ENCODE data around the gene CAPN5. TPM values are rescaled to one million over a fixed set of nuclear protein-coding genes. Genes with fewer than 3 reads are reported as not detected.

Gene CAPN5
- total and polyA plus RNA-seq, 2 donors (not counting 1 experiment from before 2014, with no cell fraction given), result 17.5 to 20.4 TPM

DNA sequence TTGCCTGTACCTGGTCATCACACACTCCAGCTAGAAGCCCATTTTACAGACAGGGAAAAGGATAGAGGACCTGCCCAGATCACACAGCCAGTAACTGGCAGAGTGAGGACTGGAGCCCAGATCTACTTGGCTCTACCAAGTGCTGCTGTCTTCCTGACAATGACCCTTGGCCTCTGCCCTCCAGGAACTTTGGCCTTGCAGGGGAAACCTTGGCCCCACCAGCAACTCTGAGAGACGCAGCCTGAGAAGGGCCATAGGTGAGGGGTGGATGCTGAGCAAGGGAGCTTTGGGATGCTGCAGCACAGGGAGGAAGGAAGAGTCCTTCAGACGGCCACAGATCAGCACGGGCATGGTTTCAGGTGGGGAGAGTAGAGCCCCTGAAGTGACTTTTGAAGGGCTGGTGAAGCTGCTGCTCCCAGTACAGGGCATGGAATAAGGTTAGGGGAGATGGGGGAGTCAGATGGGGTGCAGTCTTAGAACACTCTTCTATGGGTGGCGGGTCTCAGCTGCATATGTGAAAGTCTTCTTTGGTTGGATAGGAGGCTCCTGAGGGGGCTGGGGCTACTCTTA, 2.0 kb upstream of the CAPN5 start:
- no peaks in the 10 kb centered on the region for H4K20me1 ChIP-seq (ENCODE audit: control insufficient read depth, extremely low read depth, insufficient read depth, low read length)
- H2AFZ ChIP-seq (ENCODE audit: low read length), result no peak overlapping the region
- H3K27ac ChIP-seq (ENCODE audit: insufficient read depth, low read length), result no peak overlapping the region
- H3K27me3 ChIP-seq (ENCODE audit: control insufficient read depth, insufficient read depth, low read length), result no peaks in the 10 kb centered on the region
- H3K4me3 ChIP-seq (replicated peaks in 1 of 4; ENCODE audit: control extremely low read depth in 1 of 4, insufficient read depth in 1 of 4, low read depth in 3 of 4, low read length in 4 of 4), result no peak overlapping the region
- TF ChIP-seq EZH2 (IDR thresholded peaks at IDR 0.05; ENCODE audit: low read length, missing control alignments), result no peak
- TF ChIP-seq, protein P1, sequence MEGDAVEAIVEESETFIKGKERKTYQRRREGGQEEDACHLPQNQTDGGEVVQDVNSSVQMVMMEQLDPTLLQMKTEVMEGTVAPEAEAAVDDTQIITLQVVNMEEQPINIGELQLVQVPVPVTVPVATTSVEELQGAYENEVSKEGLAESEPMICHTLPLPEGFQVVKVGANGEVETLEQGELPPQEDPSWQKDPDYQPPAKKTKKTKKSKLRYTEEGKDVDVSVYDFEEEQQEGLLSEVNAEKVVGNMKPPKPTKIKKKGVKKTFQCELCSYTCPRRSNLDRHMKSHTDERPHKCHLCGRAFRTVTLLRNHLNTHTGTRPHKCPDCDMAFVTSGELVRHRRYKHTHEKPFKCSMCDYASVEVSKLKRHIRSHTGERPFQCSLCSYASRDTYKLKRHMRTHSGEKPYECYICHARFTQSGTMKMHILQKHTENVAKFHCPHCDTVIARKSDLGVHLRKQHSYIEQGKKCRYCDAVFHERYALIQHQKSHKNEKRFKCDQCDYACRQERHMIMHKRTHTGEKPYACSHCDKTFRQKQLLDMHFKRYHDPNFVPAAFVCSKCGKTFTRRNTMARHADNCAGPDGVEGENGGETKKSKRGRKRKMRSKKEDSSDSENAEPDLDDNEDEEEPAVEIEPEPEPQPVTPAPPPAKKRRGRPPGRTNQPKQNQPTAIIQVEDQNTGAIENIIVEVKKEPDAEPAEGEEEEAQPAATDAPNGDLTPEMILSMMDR (conservative IDR thresholded peaks at IDR 0.05 in 1 of 2, IDR thresholded peaks at IDR 0.05 in 1 of 2; ENCODE audit: low read depth in 1 of 2, low read length in 2 of 2), result no peak
- H3K36me3 ChIP-seq (ENCODE audit: control insufficient read depth, insufficient read depth, low read length), result no peaks in the 10 kb centered on the region
- no peak overlapping the region for H3K4me2 ChIP-seq (ENCODE audit: extremely low read depth, insufficient read depth, low read length)
- peaks cover 13% of the 10 kb centered on the region for H3K4me1 ChIP-seq (ENCODE audit: control insufficient read depth, extremely low read depth, insufficient read depth, low read length)
- no peak overlapping the region for H3K9ac ChIP-seq (ENCODE audit: insufficient read depth, low read length)
- no peak for DNase-seq (ENCODE audit: low read depth in 2 of 2)
- peaks cover 14% of the 10 kb centered on the region for H3K79me2 ChIP-seq (ENCODE audit: control insufficient read depth, insufficient read depth, low read length)
- no peaks in the 10 kb centered on the region for H3K9me3 ChIP-seq (ENCODE audit: control insufficient read depth, insufficient read depth, low read depth, low read length)

DNA sequence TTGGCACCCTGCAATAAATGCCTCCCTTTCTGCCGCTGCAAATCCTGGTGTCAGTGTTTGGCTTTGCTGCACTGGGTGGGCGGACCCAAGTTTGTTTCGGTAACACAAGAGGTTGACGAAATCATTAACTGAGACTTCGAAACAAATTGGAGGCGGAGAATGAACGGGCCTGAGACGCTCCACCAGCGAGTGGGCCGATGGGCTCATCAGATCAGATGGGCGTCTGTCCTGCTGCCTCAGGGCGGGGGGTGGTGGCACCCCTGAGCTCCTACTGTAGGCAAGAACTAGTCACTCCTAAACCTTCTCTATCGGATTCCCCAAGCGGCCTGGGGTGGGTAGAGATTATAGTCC, 918 bp upstream of the CAPN5 start:
- Histone ChIP-seq H3K4me2 (ENCODE audit: extremely low read depth, insufficient read depth, low read length) (peak overlapping the region; percentile 74), H3K79me2 (ENCODE audit: control insufficient read depth, insufficient read depth, low read length) (peaks cover 14% of the 10 kb centered on the region), H3K9ac (ENCODE audit: insufficient read depth, low read length) (peak overlapping the region; percentile 63), H3K27ac (ENCODE audit: insufficient read depth, low read length) (peak overlapping the region; percentile 75), H3K4me3 (replicated peaks in 1 of 4; ENCODE audit: control extremely low read depth in 1 of 4, insufficient read depth in 1 of 4, low read depth in 3 of 4, low read length in 4 of 4) (peak overlapping the region; percentile 31 to 64 (median 51)), H3K4me1 (ENCODE audit: control insufficient read depth, extremely low read depth, insufficient read depth, low read length) (peaks cover 13% of the 10 kb centered on the region), H3K9me3 (ENCODE audit: control insufficient read depth, insufficient read depth, low read depth, low read length) (no peaks in the 10 kb centered on the region), H3K36me3 (ENCODE audit: control insufficient read depth, insufficient read depth, low read length) (no peaks in the 10 kb centered on the region), H2AFZ (ENCODE audit: low read length) (peak overlapping the region; percentile 65), H4K20me1 (ENCODE audit: control insufficient read depth, extremely low read depth, insufficient read depth, low read length) (no peaks in the 10 kb centered on the region), H3K27me3 (ENCODE audit: control insufficient read depth, insufficient read depth, low read length) (no peaks in the 10 kb centered on the region)
- DNase-seq (ENCODE audit: low read depth in 2 of 2), result peak; percentile 52 to 83
- TF ChIP-seq, protein P1 (conservative IDR thresholded peaks at IDR 0.05 in 1 of 2, IDR thresholded peaks at IDR 0.05 in 1 of 2; ENCODE audit: low read depth in 1 of 2, low read length in 2 of 2), result no peak
- TF ChIP-seq EZH2 (IDR thresholded peaks at IDR 0.05; ENCODE audit: low read length, missing control alignments), result no peak

DNA sequence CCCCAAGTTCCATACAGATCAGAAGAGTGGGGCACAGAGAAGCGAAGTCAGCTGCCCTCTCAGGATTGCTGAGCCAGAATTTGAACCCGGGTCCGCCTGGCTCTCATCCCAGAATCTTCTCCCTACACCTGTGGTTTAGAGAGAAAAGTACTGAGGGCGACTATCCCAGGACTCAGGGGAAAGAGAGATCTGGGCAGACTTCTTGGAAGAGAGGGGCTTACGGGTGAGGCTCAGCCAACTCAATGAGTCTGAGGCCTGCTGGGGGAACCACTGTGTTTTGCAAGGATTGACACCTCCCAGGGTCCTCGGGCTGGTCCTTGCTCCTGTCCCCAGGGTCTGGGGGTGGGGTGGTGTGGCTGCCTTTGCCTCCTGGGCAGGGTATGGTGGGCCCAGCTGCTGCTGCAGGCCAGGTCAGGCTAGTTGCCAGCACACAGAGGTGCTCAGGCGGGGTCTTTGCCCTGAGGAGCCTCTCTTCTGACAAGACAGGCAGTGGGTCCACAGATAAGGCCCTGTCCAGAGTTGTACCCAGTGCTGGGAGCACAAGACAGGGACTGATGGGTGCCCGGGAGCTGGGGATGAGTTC, 1.2 kb downstream of the CAPN5 start:
- TF ChIP-seq, protein P1 (conservative IDR thresholded peaks at IDR 0.05 in 1 of 2, IDR thresholded peaks at IDR 0.05 in 1 of 2; ENCODE audit: low read depth in 1 of 2, low read length in 2 of 2), result no peak
- TF ChIP-seq EZH2 (IDR thresholded peaks at IDR 0.05; ENCODE audit: low read length, missing control alignments), result no peak
- H3K9ac ChIP-seq (ENCODE audit: insufficient read depth, low read length), result no peak overlapping the region

More for the DNA sequence above, 1.2 kb downstream of the CAPN5 start:
- no peaks in the 10 kb centered on the region for H3K27me3 ChIP-seq (ENCODE audit: control insufficient read depth, insufficient read depth, low read length)
- peaks cover 16% of the 10 kb centered on the region for H3K79me2 ChIP-seq (ENCODE audit: control insufficient read depth, insufficient read depth, low read length)
- H3K4me2 ChIP-seq (ENCODE audit: extremely low read depth, insufficient read depth, low read length), result peak overlapping the region; percentile 96
- no peak for DNase-seq (ENCODE audit: low read depth in 2 of 2)
- H3K4me1 ChIP-seq (ENCODE audit: control insufficient read depth, extremely low read depth, insufficient read depth, low read length), result peaks cover 27% of the 10 kb centered on the region
- no peaks in the 10 kb centered on the region for H4K20me1 ChIP-seq (ENCODE audit: control insufficient read depth, extremely low read depth, insufficient read depth, low read length)
- H3K9me3 ChIP-seq (ENCODE audit: control insufficient read depth, insufficient read depth, low read depth, low read length), result no peaks in the 10 kb centered on the region
- H3K36me3 ChIP-seq (ENCODE audit: control insufficient read depth, insufficient read depth, low read length), result peaks cover 3% of the 10 kb centered on the region
- H3K4me3 ChIP-seq (replicated peaks in 1 of 4; ENCODE audit: control extremely low read depth in 1 of 4, insufficient read depth in 1 of 4, low read depth in 3 of 4, low read length in 4 of 4), result peak overlapping the region; percentile 52 to 79 (median 72)
- no peak overlapping the region for H3K27ac ChIP-seq (ENCODE audit: insufficient read depth, low read length)
- no peak overlapping the region for H2AFZ ChIP-seq (ENCODE audit: low read length)

Data from fibroblast of lung (primary cell).